Uterus (tissue), 4 donors: ENCODE results near the gene ALPP. TPM values are rescaled to one million over a fixed set of nuclear protein-coding genes. Genes with fewer than 3 reads are reported as not detected.
"Not testable (repeated sequence)": the region's sequence is repeated elsewhere in the genome, so short reads cannot be mapped to it uniquely, and the experiment has no call there.

Experiments used
- DNase-seq, 2 donors: peaks; one replicate each; pipeline ENCODE4 v3.0.0-alpha.2; 2019 to 2020
- H3K27ac ChIP-seq, 2 donors: fragments of 200-600 bp; sonication (generic); 1 replicate in 1 of 2; 2 replicates in 1 of 2; pipeline ENCODE4 v1.5.1; 2016 to 2018
- H3K27me3 ChIP-seq, 2 donors: fragments of 200-600 bp; sonication (generic); one replicate each; pipeline ENCODE4 v1.5.1; 2018 to 2019; ENCODE audit warnings: control low read depth in 1 of 2
- H3K36me3 ChIP-seq, 2 donors: fragments of 200-600 bp; sonication (generic); one replicate each; pipeline ENCODE4 v1.5.1; 2019; ENCODE audit warnings: control low read depth in 1 of 2
- H3K4me1 ChIP-seq, 2 donors: fragments of 200-600 bp; sonication (generic); one replicate each; pipeline ENCODE4 v1.5.1; 2018 to 2019; ENCODE audit warnings: control low read depth in 1 of 2
- H3K4me3 ChIP-seq, 2 donors: fragments of 200-600 bp; sonication (generic); 1 replicate in 1 of 2; 2 replicates in 1 of 2; pipeline ENCODE4 v1.5.1; 2018 to 2019; ENCODE audit warnings: mild to moderate bottlenecking in 1 of 2
- H3K9me3 ChIP-seq, 2 donors: fragments of 200-600 bp; sonication (generic); one replicate each; pipeline ENCODE4 v1.5.1; 2019; ENCODE audit warnings: control low read depth in 1 of 2
- POLR2A ChIP-seq, 2 donors: fragments of 450-650 bp; IDR thresholded peaks; one replicate each; pipeline ENCODE4 v1.6.1; 2016; ENCODE audit warnings: antibody characterized with exemption in 2 of 2, mild to moderate bottlenecking in 1 of 2, moderate library complexity in 1 of 2
- intact Hi-C: fragments of 100-400 bp; cut with DNase I; formaldehyde crosslinking; loops from one replicate; pipeline ENCODE4 v1.15.1; 2023; ENCODE audit warnings: low total_unique reads
- small RNA-seq: library from RNA; depleted of rRNA; stranded (forward); fragments of <200 nt; gene quantifications from one replicate; pipeline ENCODE3, GENCODE V24; 2016
- total RNA-seq, 4 donors: library from RNA; depleted of rRNA in 3 of 4; stranded (reverse); fragments of >200 nt in 3 of 4; gene quantifications; one replicate each; pipeline versions ENCODE4 v1.1.0 to v1.2.4, GENCODE V29; 2014 to 2023
- TF ChIP-seq, protein P1 (sequence below), 4 experiments: fragments of 200-600 bp in 2 of 4; fragments of 450-650 bp in 2 of 4; sonication (generic) in 2 of 4; IDR thresholded peaks; one replicate each; pipeline ENCODE4 v1.5.1; 2016 to 2019; ENCODE audit warnings: antibody characterized with exemption in 4 of 4, mild to moderate bottlenecking in 2 of 4, moderate library complexity in 1 of 4
- donor health status: DM: yes; HTN: yes; CAD: no.

ALPP gene
- total RNA-seq, 4 donors from 2014 or later = 0.62 TPM; not detected in 3

DNA sequence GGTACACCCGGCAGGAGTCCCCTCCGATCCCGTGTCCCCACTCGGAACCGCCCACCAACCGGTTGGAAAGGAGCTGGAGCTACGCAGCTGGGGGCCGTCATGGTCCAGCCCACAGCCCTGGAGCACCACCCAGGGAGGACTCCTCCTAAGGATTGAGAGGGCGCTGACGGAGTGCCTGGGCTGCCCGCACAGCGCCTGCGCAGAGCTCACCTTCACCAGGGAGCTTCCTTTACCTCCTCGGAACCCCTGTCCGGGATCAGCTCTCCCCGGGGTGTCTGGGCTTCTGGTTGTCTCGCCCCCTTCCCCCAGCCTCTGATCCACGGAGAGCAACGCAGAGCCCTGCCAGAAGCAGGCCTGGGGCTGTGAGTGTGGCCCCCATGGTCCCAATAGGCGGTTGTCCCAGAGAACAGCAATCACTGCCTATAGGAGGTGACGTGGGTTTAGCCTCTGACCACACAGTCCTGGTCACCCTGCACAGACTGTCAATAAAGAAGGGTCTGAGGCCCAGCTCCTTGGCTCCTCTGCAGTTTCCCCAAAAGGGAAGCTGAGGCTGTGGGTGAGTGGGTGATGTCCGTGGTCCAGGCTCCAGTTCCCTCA, 42.7 kb downstream of the ALPP start:
- H3K4me3 ChIP-seq = no peak overlapping the region
- intact Hi-C loops = no loop called here
- no peak overlapping the region for H3K27ac ChIP-seq
- H3K36me3 ChIP-seq = no peaks in the 10 kb centered on the region
- TF ChIP-seq, protein P1, sequence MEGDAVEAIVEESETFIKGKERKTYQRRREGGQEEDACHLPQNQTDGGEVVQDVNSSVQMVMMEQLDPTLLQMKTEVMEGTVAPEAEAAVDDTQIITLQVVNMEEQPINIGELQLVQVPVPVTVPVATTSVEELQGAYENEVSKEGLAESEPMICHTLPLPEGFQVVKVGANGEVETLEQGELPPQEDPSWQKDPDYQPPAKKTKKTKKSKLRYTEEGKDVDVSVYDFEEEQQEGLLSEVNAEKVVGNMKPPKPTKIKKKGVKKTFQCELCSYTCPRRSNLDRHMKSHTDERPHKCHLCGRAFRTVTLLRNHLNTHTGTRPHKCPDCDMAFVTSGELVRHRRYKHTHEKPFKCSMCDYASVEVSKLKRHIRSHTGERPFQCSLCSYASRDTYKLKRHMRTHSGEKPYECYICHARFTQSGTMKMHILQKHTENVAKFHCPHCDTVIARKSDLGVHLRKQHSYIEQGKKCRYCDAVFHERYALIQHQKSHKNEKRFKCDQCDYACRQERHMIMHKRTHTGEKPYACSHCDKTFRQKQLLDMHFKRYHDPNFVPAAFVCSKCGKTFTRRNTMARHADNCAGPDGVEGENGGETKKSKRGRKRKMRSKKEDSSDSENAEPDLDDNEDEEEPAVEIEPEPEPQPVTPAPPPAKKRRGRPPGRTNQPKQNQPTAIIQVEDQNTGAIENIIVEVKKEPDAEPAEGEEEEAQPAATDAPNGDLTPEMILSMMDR (IDR thresholded peaks at IDR 0.05) = no peak
- TF ChIP-seq POLR2A (IDR thresholded peaks at IDR 0.05) = no peak
- no peak for DNase-seq
- peaks cover 0 to 5% of the 10 kb centered on the region in 2 donors for H3K4me1 ChIP-seq
- peaks cover 0 to 9% of the 10 kb centered on the region in 2 donors for H3K27me3 ChIP-seq
- H3K9me3 ChIP-seq = no peaks in the 10 kb centered on the region

GRCh38 chr2:232422051-232422450, 43.5 kb downstream of the ALPP start:
- no peak for DNase-seq
- intact Hi-C loops = no loop called here
- Histone ChIP-seq H3K27ac (no peak overlapping the region), H3K4me1 (peaks cover 0 to 5% of the 10 kb centered on the region in 2 donors), H3K36me3 (no peaks in the 10 kb centered on the region), H3K9me3 (no peaks in the 10 kb centered on the region), H3K27me3 (peaks cover 0 to 9% of the 10 kb centered on the region in 2 donors), H3K4me3 (no peak overlapping the region)
- no peak for TF ChIP-seq POLR2A (IDR thresholded peaks at IDR 0.05)
- TF ChIP-seq, protein P1 (IDR thresholded peaks at IDR 0.05) = no peak

- H3K4me3 ChIP-seq, H3K27me3 ChIP-seq, H3K9me3 ChIP-seq, intact Hi-C loops, H3K27ac ChIP-seq, DNase-seq, H3K4me1 ChIP-seq, H3K36me3 ChIP-seq: not testable (repeated sequence)
Observed at GRCh38 chr2:232422996-232423395, 44.4 kb downstream of the ALPP start.

GRCh38 chr2:232423407-232423806, 44.9 kb downstream of the ALPP start:
- intact Hi-C loops, H3K27ac ChIP-seq, H3K4me3 ChIP-seq, DNase-seq, H3K36me3 ChIP-seq, H3K27me3 ChIP-seq, H3K9me3 ChIP-seq, H3K4me1 ChIP-seq: not testable (repeated sequence)

GRCh38 chr2:232431705-232432590, 53.4 kb downstream of the ALPP start:
- no peak for DNase-seq
- no peak overlapping the region for H3K4me3 ChIP-seq
- H3K27me3 ChIP-seq = no peaks in the 10 kb centered on the region
- intact Hi-C loops = no loop called here
- H3K4me1 ChIP-seq = no peaks in the 10 kb centered on the region
- TF ChIP-seq, protein P1 (IDR thresholded peaks at IDR 0.05) = no peak
- no peak for TF ChIP-seq POLR2A (IDR thresholded peaks at IDR 0.05)
- no peak overlapping the region for H3K27ac ChIP-seq
- H3K36me3 ChIP-seq = no peaks in the 10 kb centered on the region
- H3K9me3 ChIP-seq = no peaks in the 10 kb centered on the region

Small RNA genes within 50 kb of the gene (small RNA-seq; reads per million reads assigned to genes)
- gene AC068134.3 (not detected), gene AC068134.4 (not detected)

Other genes with a start within 250 kb of the ALPP start
- gene ALPG, start 28.1 kb downstream of the ALPP start, total RNA-seq = not detected
- gene ALPI, start 77.4 kb downstream of the ALPP start, total RNA-seq = not detected
- 10 to 100 TPM in 1 of 4 donors, 1 to 10 TPM in 1, not detected in 2; 1.9 to 10.8 TPM for gene ECEL1, start 109.1 kb downstream of the ALPP start, total RNA-seq
- gene PRSS56, start 141.6 kb downstream of the ALPP start, total RNA-seq = not detected
- not detected for gene CHRND, start 147.4 kb downstream of the ALPP start, total RNA-seq
- not detected for gene CHRNG, start 160.9 kb downstream of the ALPP start, total RNA-seq
- gene TIGD1, start 171.8 kb downstream of the ALPP start, total RNA-seq = 1 to 10 TPM; 4.6 to 8.5 (median 5.0) TPM
- gene EIF4E2, start 171.9 kb downstream of the ALPP start, total RNA-seq = 100 to 1,000 TPM in 1 of 4 donors, 10 to 100 TPM in 3; 24.3 to 195 (median 56.6) TPM